Fibroblast of skin of right quadriceps (primary cell): ENCODE results near the gene TSPAN14.
"Not testable (repeated sequence)": the region's sequence is repeated elsewhere in the genome, so short reads cannot be mapped to it uniquely, and the experiment has no call there.

Source experiments
- DNase-seq: peaks from one replicate; pipeline ENCODE4 v3.0.0-alpha.2; 2013

Gene TSPAN14

DNA sequence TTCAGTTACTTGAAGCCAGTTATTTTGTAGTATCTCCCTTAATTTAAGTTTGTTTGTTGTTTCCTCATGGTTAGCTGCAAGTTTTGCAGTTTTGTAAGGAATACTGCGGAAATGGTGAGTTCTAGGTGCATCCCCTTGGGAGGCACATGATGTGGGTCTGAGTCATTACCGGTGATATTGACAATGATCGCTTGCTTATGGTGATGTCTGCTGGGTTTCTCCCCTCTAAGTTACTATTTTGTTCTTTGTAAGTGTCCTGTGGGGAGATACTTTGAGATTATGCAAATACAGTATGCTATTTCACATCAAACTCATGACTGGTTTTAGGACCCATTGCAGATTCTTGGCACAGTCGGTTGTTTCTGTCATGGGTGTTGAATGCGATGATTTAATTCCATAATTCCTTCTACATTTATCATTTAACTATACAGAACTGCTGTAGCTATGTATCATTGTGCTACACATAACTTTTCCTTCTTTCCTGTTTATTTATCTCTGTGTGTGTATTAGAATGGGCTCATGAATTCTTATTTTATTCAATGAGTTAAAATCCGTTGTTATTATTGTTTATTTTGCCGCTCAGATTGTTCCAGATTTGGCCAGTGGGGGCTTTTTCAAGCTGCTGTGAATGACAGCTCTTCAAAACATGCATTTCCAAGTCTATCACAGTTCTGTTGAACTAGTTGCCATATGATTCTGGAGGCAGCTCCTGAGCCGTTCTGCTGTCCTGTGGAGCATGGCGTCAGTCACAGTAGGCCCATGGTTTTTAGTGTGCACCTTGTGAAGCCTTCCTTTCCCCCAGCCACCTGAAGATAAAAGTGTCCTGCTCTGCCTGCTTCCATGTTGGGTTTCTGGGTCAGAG, 18.4 kb downstream of the TSPAN14 start:
- peak; percentile 86 for DNase-seq

DNA sequence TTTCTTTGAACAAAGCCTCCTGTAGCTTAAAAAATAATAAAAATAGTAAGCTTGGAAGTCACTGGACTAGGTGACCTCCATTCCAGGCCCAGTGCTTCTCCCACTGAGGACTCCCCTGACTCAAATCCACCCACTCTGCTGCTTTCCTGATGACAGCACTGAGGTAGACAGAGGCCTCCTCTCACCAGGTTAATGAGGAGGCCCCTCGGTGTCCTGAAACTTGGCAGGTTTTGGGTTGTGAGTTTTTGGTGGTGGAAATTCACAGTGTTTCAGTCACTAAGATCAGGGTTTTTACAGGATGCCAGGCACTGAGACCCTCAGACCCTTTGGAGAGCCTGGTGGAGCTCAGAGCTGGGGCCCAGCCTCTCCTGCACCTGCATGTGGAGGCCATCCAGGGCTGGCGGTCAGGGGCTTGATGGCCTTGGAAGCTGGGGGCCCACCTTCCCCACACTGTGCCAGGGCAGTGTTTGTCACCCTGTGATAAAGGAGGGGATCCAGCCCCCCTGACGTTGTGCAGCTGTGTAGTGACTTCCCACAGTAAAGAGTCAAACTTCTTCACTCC, 19.1 kb downstream of the TSPAN14 start:
- no peak for DNase-seq

GRCh38 chr10:80473692-80474596, 19.8 kb downstream of the TSPAN14 start:
- DNase-seq = no peak

DNA sequence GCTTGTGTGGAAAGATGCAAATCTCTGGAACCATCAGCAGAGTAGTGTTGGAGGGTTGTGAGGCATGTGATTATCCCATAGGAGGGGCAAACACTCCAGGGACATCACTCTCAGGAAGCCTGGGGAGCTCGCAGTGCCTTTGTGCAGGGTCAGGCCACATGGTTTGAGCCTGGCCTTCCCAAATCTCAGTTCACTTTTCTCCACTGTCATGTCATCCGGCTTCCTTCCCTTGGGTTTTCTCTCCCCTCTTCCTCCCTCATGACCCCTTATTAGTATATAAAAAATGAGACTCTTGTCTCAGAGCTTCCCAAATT, 20.4 kb downstream of the TSPAN14 start:
- DNase-seq = no peak

- DNase-seq = no peak
Measured at GRCh38 chr10:80474941-80475340, 20.8 kb downstream of the TSPAN14 start.

DNA sequence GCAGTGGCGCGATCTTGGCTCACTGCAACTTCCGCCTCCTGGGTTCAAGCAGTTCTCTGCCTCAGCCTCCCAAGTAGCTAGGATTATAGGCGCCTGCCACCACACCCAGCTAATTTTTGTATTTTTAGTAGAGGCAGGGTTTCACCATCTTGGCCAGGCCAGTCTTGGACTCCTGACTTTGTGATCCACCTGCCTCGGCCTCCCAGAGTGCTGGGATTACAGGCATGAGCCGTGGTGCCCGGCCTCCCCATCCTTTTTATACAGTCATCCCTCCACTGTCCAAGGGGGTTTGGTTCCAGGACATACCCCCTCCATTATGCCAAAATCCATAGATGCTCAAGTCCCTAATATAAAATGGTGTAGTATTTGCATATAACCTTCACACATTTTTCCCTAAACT, 21.5 kb downstream of the TSPAN14 start:
- DNase-seq = not testable (repeated sequence)

DNA sequence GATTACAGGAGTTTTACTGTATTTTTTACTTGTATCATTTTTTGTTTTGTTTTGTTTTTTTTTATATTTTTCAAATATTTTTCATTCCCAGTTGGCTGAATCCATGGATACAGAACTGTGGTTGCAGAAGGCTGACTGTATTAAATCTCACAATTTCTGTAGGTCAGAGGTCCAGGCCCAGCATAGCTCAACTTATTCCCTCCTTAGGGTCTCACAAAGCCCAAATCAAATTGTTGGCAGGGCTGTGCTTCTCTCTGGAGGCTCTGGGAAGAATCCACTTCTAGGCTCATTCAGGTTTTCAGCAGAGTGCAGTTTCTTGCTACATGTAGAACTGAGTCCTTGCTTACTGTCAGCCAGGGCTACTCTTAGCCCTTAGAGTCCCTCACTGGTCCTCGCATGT, 22.6 kb downstream of the TSPAN14 start:
- no peak for DNase-seq

DNA sequence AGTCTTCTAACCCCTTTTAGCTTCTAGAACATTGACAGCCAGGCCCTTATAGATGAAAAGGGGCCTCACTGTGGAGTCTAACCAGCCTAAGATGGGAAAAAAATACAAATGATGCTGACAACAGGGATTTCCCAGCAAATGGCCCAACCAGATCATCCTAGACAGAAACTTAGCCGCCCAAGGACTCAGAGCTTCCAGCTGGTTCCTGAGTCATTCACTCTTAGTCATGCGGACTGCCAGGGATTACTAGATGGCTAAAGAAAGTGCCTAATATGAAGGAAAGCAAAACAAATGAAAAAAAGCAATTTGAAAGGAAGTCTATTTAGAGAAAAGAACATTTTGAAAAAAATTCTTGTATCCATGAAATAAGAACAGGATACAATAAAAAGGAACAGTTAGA, 23.7 kb downstream of the TSPAN14 start:
- DNase-seq = peak; percentile 81

GRCh38 chr10:80480373-80480772, 26.3 kb downstream of the TSPAN14 start:
- not testable (repeated sequence) for DNase-seq

GRCh38 chr10:80480852-80481251, 26.7 kb downstream of the TSPAN14 start:
- DNase-seq = no peak

- DNase-seq = no peak
Measured at GRCh38 chr10:80484243-80484642, 30.1 kb downstream of the TSPAN14 start.

- DNase-seq = no peak
Measured at GRCh38 chr10:80484676-80485075, 30.6 kb downstream of the TSPAN14 start.

GRCh38 chr10:80485076-80485945, 31.2 kb downstream of the TSPAN14 start:
- DNase-seq = no peak

DNA sequence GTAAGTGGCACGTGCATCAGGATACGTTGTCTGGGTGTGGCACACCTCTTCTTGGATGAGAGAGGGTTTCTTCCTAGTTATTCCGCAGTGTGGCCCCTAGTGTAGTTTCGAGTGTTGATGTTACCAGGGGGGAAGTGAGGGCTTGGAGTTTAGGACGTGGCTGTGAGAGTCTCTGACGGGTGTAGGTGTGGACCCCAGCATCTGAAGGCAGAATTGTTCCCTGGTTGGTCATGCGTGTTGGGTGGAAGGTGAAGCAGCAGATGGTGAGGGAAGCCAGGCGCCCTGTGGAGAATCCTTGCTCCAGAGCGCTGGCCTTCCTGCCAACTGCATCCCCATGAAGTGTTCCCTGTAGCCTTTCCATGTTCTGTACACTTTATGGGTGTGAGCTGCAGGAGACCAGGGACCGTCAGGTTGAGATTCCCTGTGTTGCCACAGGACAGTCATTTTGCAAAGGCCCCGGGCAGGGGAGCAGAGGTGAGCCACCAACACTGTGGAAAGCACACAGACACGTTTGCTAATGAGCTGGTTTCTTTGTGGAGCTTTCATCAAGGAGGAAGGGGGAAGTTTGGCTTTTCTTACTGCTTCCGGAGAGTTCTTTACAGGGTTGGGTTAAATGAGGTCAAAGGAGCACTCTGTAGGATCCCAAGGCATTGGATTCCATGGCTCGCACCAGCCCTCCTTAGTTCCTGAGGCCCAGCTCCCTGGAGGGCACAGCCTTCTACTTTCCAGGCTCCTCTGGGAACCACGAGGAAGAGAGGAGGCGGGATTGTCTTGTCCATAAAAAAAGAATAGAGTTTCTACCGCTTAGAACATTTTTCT, 32.0 kb downstream of the TSPAN14 start:
- DNase-seq = no peak

DNA sequence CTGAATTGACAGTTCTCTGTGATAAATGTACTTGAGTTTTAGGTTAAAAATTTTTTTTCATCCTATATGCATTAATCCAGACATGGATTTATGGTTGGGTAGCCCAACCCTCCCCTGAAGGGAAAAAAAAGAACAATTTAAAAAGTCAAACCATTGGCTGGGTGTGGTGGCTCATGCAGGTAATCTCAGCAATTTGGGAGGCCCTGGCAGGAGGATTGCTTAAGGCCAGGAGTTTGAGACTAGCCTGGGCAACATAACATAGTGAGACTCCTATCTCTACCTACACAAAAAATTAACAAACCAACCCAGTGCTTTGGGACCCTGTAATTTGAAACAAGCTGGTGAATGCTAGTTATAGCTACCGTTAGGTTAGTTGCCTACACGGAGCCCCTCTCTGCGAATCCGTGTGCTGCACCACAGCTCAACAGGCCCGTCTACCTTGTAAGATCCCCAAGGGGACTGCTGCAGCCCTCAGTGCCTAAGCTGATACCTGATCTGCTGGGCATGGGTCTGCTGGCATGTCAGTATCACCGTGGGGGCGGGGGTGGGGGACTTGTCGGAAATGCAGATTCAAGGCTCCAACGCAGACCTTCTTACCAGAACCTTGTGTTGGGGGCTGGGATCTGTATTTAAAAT, 32.8 kb downstream of the TSPAN14 start:
- no peak for DNase-seq

DNA sequence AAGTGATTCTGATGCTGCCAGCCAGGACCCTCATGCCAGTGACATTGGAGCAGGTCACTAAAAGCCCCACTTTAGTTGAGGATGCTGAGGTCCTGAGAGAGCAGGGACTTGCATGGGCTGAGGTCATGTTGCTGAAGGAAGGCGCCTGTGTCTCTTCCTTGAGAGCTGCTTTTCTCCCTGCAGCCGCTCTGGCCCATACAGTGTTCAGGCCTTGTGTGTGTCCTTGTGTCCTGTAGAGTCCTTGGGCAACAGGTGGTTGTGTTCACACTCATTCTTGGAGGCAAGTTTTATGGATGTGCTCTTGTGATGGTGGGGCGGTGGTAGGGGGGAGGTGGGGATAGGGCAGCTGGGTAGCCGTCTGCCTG, 33.3 kb downstream of the TSPAN14 start:
- DNase-seq = no peak

DNA sequence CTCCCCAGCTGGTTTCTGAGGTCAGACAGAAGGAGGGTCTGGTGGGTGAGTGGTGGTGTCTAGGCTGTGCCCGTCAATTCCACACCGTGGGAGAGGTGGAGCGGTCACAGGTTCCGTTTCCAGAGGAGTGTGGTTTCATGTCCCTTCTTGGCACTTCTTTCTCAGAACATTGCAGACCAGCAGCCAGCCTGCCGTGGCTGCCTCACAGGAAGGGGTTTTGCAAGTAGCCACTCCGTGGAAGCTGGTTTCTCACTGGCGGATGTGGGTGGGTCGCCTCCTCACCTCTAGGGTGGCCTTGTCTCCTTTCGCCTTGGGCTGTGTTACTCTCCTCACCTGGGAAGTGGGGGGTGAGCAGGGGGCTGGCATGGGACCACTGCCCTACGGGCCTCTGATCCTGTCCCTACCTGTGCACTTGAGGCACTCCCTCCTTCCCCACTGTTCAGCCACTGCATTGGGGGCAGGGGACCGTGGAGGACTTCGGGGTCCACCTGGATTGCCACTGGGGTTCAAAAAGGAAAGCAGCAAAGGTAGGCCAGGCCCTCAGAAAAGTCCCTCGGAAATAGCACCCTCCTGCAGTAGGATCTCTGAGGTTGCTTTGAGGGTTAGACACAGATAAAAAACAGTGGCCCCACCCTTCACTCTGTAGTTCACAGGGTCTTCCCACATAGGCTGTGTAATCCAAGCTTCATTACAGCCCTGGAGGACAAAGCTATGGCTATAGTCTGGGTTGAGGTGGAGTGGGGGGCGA, 33.9 kb downstream of the TSPAN14 start:
- no peak for DNase-seq

DNA sequence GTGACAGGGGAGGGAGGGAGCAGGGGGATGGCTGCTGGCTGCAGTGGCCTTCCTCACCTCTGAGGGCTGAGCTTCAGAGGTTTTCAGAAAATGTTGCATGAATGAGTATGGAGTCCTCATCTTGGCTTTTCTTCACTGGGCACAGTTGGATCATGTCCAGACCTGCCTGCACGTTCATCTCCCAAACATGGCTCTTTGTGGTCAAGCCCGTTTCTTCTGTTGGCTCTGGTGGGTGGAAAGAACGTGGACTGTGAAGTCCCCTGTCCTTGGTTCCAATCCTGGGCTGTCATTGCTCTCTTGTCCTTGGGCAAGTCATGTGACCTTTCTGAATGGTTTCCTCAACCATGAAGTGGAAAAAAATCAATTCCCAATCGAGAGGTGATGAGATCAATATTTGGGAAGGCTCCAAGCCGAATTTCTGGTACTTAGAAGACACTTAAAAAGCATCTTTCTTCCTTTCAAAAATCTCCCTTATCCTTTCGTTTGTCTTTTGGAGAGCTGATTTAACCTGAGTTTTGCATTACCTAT, 34.5 kb downstream of the TSPAN14 start:
- DNase-seq = no peak

DNA sequence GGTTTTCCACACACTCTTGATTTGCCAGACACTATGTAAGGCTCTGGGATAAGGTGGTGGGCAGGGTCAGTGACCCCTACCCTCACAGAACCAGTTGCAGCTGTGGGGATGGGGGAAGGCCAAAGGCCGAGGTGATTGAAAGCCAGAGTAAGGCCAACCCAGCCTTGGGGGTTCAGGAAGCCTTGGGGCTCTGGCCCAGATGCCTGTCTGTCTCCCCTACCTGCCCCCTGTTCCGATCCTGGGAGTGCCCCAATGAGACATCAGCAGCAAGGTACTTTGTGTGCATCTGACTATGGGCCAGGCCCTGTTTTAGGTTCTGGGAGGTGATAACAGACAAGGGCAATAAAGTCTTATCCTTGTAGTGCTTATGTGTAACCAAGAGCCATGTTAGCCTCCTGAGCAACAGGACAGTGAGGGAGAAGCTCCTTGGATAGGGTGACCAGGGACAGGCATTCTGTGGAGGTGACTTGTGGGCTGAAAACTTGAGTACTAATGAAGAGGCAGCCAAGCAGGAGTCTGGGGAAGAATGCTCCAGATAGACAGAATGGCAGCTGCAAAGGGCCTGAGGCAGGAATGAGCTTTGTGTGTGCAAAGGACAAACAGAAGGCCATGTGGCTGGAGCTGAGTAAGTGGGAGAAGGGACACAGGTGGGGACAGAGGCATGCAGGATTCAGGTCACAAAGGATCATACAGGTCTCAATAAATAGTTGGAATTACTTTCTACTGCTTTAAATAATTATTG, 35.4 kb downstream of the TSPAN14 start:
- DNase-seq = no peak
